Measurements from ENCODE around the gene IQCH.

Gene IQCH

GRCh38 chr15:67303490-67304363, 49.1 kb downstream of the IQCH start:
- peak; percentile 9 to 67 for DNase-seq

GRCh38 chr15:67304778-67305177, 50.2 kb downstream of the IQCH start:
- DNase-seq: no peak

GRCh38 chr15:67305506-67305905, 50.9 kb downstream of the IQCH start:
- DNase-seq: no peak

GRCh38 chr15:67307156-67307555, 52.6 kb downstream of the IQCH start:
- DNase-seq: no peak

DNA sequence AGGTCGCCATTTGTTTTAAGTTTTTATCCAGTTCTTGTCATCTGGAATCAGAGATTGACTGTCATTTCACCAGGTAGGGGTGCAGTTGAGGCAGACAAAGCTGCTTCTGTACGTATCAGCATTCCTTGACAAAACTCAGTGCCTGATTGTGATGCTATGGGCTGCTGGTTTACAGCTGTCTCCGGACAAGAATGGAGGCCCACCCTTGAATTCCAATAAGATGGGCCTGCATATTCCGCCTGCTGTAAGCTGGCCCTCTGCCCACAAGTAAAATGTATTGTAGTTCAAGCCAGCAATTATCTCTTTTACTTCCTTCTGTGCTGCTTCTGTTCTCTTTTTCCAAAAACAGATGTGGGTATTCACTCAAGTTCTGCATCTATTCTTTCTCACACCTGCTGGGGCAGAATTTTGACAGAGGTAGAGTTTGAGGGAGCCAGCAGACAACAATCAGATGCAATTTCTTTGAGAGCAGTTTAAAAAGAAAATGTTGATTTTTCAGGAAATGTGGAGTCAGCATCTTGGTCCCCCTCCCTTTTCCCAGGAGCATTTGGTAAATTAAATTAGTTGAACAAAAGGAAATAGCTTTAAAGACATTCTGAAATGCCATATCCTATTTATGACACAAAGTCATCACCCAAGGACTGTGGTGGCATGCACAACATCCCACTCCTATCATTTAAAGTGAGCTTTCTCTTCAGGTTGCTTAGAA, 53.5 kb downstream of the IQCH start:
- DNase-seq: no peak

GRCh38 chr15:67311731-67312130, 57.1 kb downstream of the IQCH start:
- no peak for DNase-seq

DNA sequence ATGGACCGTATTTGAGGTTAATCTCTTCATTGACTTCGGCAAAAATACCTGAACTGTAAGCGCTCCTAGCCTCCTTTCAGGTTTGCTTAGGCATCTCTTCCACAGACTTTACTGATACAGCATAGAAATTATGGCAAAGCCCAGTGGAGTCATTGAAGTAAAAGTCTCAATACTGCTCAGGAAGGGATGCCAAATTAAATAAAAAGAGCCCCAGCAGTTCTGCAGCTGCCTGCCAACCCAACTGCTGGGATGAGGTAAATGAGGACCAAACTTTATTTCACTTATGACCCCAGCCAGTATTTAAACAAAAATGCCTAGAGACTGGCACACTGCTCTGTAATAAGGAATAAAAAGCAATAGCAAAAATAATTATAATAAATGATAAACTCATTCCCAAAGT, 65.4 kb downstream of the IQCH start:
- no peak for DNase-seq

- DNase-seq: no peak
Observed at GRCh38 chr15:67321352-67321751, 66.8 kb downstream of the IQCH start.

- DNase-seq: no peak
Observed at GRCh38 chr15:67322481-67322880, 67.9 kb downstream of the IQCH start.

GRCh38 chr15:67327312-67327711, 72.7 kb downstream of the IQCH start:
- DNase-seq: no peak

DNA sequence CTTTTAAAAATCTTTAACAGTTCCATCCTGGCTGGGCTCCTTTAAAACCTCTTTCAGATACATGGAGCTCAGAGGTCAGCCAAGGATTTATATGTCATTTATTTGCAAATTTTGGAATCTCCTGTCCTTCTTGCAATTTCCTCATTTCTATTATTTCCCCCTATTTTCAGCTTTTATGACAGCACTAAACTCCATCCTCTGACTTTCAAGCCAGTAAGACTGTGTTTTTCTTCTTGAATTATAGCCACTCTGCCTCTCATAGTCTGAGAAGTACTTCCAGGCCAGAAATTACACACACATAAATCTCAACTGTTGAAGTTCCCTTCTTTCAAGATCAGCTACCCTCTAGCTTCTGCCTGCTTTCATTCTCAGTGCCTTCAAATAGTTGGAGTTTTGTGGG, 73.2 kb downstream of the IQCH start:
- DNase-seq: no peak

DNA sequence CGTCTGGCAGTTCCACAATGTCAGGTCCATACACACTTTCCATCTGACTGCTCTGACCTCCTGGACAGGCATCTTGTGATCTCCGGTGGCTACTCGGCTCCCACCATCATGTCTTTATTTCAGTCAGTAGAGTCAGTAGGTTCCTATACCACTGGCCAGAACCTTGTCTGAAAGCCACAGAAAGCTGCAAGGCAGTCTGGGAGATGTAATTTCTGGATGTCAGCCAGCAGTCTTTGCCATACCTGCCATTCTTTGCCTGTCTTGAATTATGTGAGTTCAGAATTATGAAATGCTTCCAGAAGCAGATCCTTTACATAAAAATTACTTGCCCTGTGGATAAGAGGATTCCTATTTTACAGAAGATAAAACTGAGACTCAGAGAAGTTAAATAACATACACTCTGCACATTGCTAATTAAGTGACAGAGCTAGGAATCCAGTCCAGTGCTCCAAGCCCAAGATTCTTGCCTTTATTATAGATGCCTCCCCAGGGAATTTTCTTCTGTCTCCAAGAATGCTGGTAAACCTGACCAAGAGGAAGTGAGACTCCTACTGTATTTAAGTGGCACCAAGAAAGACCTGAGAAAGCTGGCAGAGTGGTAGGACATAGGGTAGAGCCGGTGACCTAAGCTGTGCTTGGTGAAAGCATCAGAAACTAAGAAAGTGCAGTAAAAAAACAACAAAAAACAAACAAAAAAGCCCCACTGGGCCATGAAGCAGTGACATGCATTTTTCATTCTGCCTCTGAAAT, 75.6 kb downstream of the IQCH start:
- no peak for DNase-seq

DNA sequence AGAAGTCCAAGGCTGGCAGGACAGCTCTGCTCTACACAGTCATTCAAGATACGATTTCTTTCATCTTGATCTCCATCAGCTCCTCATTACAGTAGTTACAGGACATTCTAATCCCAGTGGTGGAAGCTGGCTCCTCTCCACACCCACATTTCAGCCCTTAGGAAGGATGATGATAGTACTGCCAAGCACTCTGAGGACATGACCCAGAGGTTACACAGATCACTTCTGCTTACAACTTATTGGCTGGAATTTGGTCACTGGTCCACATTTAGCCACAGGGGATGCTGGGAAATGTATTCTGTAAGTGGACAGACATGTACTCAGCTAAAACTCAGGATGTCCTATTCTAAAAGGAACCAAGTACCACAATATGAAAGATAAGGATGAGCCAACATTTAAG, 77.1 kb downstream of the IQCH start:
- DNase-seq: no peak

DNA sequence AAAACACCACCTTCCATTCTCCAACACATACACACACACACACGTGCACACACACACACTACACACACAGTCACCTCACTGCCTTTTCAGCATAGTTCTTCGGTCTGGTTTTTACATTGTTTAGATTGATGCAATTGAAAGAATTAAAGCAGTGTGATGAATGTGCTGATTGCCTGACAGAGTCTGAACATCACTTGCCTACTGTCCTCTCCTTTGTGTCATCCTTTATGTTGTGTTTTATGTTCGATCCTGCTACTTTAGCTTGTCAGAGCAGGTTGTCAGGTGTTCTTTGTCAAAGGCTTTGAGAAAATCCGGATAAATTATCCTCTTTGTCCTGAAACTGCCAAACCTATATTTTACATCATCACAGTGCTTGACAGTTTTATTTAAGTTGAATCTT, 80.4 kb downstream of the IQCH start:
- no peak for DNase-seq

GRCh38 chr15:67335534-67336222, 81.1 kb downstream of the IQCH start:
- no peak for DNase-seq

DNA sequence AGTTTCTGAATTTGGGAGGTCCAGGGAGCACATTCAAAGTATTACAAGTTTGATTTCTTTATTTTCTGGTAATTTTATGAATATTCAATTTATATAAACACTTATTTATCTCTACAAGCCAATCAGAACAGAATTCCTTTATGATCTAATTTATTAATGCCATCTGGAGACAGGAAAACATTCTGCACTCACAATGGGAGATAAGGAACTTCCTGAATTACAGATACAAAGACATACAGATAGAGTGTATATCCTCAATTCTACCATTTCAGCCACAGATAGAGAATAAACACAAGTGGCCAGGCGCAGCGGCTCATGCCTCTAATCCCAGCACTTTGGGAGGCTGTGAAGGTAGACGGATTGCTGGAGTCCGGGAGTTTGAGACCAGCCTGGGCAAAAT, 86.0 kb downstream of the IQCH start:
- DNase-seq: no peak

- DNase-seq: no peak
Observed at GRCh38 chr15:67341539-67341938, 87.0 kb downstream of the IQCH start.

- DNase-seq: no peak
Observed at GRCh38 chr15:67343206-67343605, 88.6 kb downstream of the IQCH start.

GRCh38 chr15:67349634-67350033, 95.0 kb downstream of the IQCH start:
- DNase-seq: no peak

- DNase-seq: no peak
Observed at GRCh38 chr15:67350042-67350441, 95.5 kb downstream of the IQCH start.

DNA sequence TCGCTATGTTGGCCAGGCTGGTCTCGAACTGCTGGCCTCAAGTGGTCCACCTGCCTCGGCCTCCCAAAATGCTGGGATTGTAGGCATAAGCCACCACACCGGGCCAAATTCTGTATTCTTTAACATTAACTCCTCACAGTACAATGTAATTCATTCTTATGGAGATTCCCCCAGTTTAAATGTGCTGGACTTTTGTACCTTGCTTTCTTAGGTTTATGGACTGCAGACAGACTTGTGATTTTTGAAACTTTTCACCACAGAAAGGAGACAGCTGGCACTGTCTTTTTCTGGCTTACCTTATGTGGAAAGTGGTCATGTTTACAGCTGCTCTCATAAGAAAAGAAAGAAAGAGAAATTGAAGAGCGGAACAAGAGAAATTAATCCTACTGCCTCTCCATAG, 103.8 kb downstream of the IQCH start:
- DNase-seq: no peak

DNA sequence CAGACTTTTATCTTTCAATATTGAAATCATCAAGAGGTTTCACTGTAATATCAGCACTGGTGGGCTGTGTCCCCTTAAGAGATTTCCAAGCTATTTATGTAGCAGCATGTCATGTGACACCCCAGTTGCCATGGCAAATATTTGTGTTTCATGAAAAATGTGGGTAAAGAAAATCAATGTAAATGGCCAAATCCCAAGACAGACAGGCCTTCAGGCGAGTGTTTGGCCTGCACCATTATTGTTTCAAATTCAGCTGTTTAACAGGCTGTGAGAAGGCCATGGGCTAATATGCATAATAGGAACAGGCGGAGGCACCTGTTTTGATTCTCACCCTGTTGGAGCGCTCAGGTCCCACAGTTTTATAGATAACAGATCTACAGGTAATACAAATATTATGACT, 104.2 kb downstream of the IQCH start:
- no peak for DNase-seq

DNA sequence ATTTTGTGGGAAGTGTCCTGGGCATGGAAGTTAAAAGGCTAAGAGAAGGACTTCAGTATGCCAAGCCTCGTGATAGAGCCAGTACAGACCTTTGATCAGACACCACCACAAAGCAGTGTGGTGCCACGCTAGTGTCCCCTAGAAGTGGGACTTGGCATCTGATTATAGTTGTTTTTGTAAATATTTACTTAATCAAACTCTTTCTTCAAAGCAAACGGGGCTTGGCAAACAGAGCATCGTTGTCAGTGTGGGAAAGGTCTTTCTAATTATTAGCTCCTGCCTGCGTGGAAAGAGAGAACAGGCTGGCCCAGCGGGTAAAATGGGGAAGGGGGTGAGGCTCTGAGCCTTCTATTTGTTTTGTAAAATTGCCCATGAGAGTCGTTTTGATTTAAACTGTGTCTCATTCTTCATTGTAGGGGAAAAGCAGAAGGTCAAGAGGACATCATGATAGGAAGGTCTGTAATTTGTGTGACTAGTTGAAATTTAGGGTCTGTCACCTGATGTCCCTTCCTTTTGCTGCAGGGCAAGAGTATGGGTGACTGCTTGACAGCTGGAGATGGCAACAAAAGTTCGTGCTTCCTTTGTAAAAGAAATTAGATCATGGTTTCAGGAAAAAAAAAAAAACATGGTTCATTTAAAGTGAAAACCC, 105.0 kb downstream of the IQCH start:
- no peak for DNase-seq

All from CD4-positive, alpha-beta T cell treated with Interferon alpha-2 for 1 hour (primary cell).